Raji (cell line): Measurements from ENCODE around the gene RGMA.

Experiments
- POLR2A ChIP-seq: IDR thresholded peaks from 2 replicates; pipeline ENCODE4 v1.6.1; 2011; ENCODE audit warnings: low read depth, low read length, control low read depth; ENCODE audit not compliant: insufficient read depth

Gene RGMA

DNA sequence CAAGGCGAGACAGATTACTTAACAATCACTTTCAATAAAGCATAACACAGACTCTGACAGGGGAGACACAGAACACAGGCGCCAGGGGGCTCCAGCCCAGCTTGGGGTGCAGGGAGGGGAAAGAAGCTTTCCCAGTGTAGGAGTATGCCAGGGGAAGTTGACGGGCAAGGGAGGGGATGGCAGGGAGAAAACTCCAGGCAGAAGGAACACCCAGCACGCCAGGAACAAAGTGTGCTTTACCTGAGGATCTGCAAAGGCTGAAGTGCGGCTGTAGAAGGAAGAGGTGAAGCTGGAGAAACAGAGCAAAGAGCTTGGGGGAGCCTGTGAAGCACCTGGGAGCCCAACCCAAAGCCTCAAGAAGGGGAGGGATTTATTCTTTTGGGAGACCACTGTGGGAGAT, 12.1 kb downstream of the RGMA start:
- TF ChIP-seq POLR2A, result no peak

- TF ChIP-seq POLR2A, result no peak
Measured at GRCh38 chr15:93076217-93076616, 12.8 kb downstream of the RGMA start.

- TF ChIP-seq POLR2A, result no peak
Measured at GRCh38 chr15:93074599-93074998, 14.4 kb downstream of the RGMA start.

DNA sequence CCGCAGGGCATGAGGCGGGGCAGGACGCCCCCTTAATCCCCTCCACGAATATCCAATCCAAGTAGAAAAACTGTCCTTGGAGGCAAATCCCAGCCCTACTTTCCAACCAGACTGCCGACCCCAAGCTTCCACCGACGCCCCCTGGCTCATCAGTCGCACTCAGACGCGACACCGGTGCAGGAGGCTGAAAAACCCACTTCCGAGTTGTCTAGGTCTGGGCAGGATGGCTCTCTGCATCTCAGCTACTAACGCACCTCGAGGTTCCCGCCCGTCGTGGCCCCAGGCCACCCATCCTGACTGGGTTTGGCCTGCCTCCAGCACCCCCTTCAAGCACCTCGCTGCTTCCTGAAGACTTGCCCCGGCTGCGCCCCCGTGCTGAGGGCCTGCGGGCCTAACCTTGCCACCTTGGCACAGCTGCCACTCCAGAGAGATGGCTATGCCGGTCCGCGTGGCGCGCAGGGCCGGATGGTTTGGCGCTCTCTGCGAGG, 15.5 kb downstream of the RGMA start:
- no peak for TF ChIP-seq POLR2A

DNA sequence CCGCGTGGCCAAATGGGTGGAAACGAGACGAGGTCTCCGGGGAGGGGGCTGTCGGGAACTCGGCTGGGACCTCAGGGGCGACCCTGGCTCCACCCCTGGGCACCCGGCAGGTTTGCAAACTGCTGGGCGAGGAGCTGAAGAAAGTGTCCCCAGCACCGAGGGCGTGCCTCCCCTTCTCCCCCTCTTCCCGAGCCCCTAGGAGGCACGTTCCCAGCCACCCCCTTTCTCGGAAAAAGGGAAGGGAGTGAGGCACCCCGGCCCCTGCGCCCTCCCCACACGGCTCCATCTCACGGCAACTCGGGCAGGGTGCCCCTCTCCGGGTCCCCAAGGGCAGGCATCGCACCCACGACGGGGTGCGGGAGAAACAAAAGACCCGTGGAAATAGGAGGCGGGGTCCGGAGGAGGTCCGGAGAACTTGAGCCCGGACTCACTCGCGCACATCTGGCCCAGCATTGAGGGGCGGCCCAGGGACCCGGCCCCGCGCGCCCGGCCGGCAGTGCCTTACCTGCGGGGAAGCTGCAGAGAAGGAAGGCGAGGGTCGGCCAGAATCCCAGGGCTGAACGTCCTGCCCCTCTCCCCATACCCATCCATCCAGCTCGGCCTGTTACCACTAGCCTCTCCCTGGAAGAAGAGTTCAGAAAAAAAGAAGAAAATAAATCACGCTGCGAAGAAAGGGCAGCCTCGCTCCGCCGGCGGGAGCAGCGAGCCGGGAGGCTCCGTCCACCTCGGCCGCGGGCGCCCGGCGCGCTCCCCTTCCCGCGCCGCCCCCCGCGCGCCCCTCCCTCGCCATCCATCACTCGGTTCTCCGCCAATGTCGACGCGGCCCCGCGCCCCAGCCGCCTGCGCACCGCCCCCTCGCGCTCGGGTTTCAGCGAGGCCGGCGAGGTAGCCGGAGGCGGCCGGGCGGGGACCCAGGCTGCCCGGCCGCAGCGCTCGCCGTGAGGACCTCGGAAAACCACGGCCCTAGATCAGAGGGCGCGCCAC, 16.3 kb downstream of the RGMA start:
- TF ChIP-seq POLR2A, result no peak

DNA sequence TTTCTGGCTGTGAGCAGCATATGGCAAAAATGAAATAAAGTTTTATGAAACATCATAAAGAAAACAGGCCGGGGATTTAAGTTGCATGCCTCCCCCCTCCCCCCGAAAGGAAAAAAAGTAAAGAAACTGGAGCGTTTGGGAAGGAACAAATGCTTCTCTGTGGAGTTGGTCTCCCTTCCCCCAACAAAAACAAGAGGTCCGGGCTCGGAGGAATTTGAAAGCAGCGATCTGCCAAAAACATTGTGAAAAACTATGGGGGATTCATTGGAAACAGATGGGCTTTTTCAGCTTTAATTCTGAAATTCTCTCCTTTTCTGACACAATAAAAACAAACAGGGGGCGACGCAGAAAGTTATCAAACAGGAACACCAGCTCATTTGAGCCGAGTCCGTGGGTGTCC, 17.0 kb downstream of the RGMA start:
- TF ChIP-seq POLR2A, result no peak

- TF ChIP-seq POLR2A, result no peak
Measured at GRCh38 chr15:93071469-93071936, 17.5 kb downstream of the RGMA start.

DNA sequence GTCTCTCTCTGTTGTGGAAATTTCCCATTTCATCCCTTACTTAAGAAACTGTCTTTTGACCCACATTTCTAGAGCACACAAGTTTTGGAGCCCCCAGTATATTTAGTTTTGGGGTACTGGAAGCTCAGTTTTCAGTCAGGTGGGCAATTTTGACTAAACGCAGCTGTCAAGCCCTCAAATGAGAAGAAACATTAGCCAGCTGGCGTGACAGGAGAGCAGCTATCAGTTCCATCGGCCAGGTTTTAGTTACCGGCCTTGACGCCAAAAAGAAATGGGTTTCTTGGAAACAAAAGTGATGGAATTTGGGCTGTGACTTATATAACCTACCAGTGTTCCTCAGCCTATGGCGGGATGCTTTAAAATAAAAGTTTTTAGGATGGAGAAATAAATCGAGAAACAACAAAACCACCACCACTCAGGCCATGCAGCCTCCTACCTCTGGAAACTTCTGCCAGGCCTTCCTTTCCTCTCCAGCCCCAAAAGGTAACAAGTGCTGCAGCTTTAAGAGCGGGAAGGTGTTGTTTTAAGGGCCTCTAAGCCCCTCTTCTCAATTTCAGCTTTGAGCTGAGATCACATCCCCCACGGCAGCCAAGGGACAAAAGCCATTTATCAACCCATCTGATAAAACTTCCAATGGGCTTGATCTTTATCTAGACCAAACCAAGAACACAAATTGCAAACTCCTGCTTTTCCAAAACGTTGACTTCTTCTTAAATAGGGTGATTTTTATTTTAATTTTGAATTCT, 18.3 kb downstream of the RGMA start:
- no peak for TF ChIP-seq POLR2A

DNA sequence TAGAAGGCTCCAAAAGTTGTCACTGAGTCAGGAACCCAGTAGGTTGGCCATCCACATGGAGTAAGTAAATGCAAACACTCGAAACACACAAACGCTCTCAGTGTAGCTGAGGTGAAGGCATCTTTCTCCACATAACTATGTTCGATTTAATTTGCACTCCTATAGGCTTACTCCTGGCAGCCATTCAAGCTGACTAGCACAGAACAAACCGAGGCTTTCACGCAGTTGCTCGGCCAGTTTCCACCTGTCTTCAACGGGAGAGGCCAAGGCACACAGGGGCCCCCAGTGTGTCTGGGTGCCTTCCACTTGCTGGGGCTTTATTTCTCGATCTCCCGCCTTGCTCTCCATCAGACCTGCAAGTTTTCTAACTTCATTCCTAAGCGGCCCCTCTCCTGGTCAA, 18.9 kb downstream of the RGMA start:
- no peak for TF ChIP-seq POLR2A

DNA sequence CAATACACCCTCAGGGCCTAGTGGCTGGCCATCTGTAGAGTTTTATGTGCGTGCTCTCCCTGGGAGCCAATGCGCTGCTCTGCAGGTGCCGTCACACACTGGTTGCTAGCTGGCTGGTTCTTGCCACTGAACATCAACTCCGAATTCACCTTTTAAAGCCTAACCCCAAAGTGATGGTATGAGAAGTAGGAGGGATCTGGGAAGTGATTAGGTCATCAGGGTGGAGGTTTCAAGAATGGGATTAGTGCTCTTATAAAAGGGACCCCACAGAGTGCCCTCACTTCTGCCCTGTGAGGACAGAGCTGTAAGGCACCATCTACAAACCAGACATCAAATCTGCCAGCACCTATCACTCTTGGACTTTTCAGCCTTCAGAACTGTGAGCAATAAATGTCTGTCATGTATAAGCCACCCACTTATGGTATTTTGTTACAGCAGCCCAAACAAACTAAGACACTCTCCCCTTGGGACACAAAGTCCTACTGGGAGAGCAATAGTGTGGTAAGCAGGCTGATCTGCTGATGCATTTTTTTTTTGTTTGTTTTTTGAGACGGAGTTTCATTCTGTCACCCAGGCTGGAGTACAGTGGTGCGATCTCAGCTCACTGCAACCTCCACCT, 20.3 kb downstream of the RGMA start:
- TF ChIP-seq POLR2A, result no peak

DNA sequence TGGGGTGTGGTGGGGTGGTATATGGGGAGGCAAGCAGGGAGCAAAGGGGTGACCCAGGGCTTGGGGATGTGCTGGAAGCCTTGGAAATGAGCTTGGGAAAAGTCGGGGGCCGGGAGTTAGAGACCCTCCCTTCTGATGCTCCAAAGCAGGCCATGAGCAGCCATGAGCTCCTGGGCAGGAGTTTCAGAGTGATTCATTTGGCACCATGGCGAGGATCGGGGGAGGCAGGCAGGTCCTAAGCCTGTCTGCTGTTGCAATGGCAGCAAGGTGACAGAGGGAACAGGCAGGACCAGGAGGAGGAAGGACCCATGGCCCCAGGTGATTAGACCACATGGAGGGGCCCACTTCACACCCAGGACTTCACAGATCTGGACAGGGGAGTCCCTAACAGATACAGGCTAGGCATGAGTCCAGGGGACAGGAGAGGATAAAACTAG, 21.3 kb downstream of the RGMA start:
- no peak for TF ChIP-seq POLR2A

GRCh38 chr15:93066834-93067648, 22.0 kb downstream of the RGMA start:
- TF ChIP-seq POLR2A, result no peak

- TF ChIP-seq POLR2A, result no peak
Measured at GRCh38 chr15:93066224-93066681, 22.8 kb downstream of the RGMA start.

GRCh38 chr15:93065641-93066045, 23.4 kb downstream of the RGMA start:
- no peak for TF ChIP-seq POLR2A
